ENCODE measurements around the gene CACHD1. TPM values are rescaled to one million over a fixed set of nuclear protein-coding genes. Genes with fewer than 3 reads are reported as not detected.

Gene CACHD1
- total and polyA plus RNA-seq, 5 donors from 2014 or later: 0.22 to 0.46 (median 0.27) TPM; not detected in 1

GRCh38 chr1:64678366-64678765 lies 208.4 kb downstream of the CACHD1 start:
- Histone ChIP-seq H3K27ac (ENCODE audit: insufficient read depth, low read length, poor library complexity, severe bottlenecking) (no peak overlapping the region), H3K9me3 (ENCODE audit: control insufficient read depth in 2 of 2, low read length in 2 of 2) (no peaks in the 10 kb centered on the region), H3K27me3 (ENCODE audit: control insufficient read depth, insufficient read depth, low read length) (peaks cover 5% of the 10 kb centered on the region), H3K4me3 (ENCODE audit: low read depth, low read length) (no peak overlapping the region), H3K4me1 (ENCODE audit: control insufficient read depth, insufficient read depth, low read length, poor library complexity, severe bottlenecking) (no peaks in the 10 kb centered on the region), H3K36me3 (ENCODE audit: control insufficient read depth, insufficient read depth, low read length) (no peaks in the 10 kb centered on the region)
- Mint-ChIP-seq H3K27ac (no peak overlapping the region), H3K9me3 (no peaks in the 10 kb centered on the region), H3K27me3 (peaks cover 16% of the 10 kb centered on the region), H3K4me1 (no peaks in the 10 kb centered on the region), H3K4me3 (no peak overlapping the region), H3K36me3 (no peaks in the 10 kb centered on the region)
- ATAC-seq (ENCODE audit: low read depth in 2 of 2): no peak
- no peak for DNase-seq

GRCh38 chr1:64679177-64679576 lies 209.2 kb downstream of the CACHD1 start:
- no peaks in the 10 kb centered on the region for H3K36me3 ChIP-seq (ENCODE audit: control insufficient read depth, insufficient read depth, low read length)
- ATAC-seq (ENCODE audit: low read depth in 2 of 2): no peak
- Mint-ChIP-seq H3K27me3 (peaks cover 16% of the 10 kb centered on the region), H3K9me3 (no peaks in the 10 kb centered on the region), H3K36me3 (no peaks in the 10 kb centered on the region), H3K4me1 (no peaks in the 10 kb centered on the region), H3K4me3 (no peak overlapping the region), H3K27ac (no peak overlapping the region)
- no peak for DNase-seq
- H3K4me3 ChIP-seq (ENCODE audit: low read depth, low read length): no peak overlapping the region
- no peak overlapping the region for H3K27ac ChIP-seq (ENCODE audit: insufficient read depth, low read length, poor library complexity, severe bottlenecking)
- peaks cover 4% of the 10 kb centered on the region for H3K27me3 ChIP-seq (ENCODE audit: control insufficient read depth, insufficient read depth, low read length)
- no peaks in the 10 kb centered on the region for H3K9me3 ChIP-seq (ENCODE audit: control insufficient read depth in 2 of 2, low read length in 2 of 2)
- no peaks in the 10 kb centered on the region for H3K4me1 ChIP-seq (ENCODE audit: control insufficient read depth, insufficient read depth, low read length, poor library complexity, severe bottlenecking)

- Mint-ChIP-seq H3K27ac (no peak overlapping the region), H3K9me3 (no peaks in the 10 kb centered on the region), H3K4me1 (no peaks in the 10 kb centered on the region), H3K27me3 (peaks cover 12% of the 10 kb centered on the region), H3K36me3 (no peaks in the 10 kb centered on the region), H3K4me3 (no peak overlapping the region)
- Histone ChIP-seq H3K4me1 (ENCODE audit: control insufficient read depth, insufficient read depth, low read length, poor library complexity, severe bottlenecking) (no peaks in the 10 kb centered on the region), H3K27ac (ENCODE audit: insufficient read depth, low read length, poor library complexity, severe bottlenecking) (no peak overlapping the region), H3K27me3 (ENCODE audit: control insufficient read depth, insufficient read depth, low read length) (peaks cover 3% of the 10 kb centered on the region), H3K9me3 (ENCODE audit: control insufficient read depth in 2 of 2, low read length in 2 of 2) (no peaks in the 10 kb centered on the region), H3K36me3 (ENCODE audit: control insufficient read depth, insufficient read depth, low read length) (no peaks in the 10 kb centered on the region), H3K4me3 (ENCODE audit: low read depth, low read length) (no peak overlapping the region)
- DNase-seq: no peak
- no peak for ATAC-seq (ENCODE audit: low read depth in 2 of 2)
These were observed 210.7 kb downstream of the CACHD1 start for GRCh38 chr1:64680599-64680998.

- Histone ChIP-seq H3K4me3 (ENCODE audit: low read depth, low read length) (no peak overlapping the region), H3K27ac (ENCODE audit: insufficient read depth, low read length, poor library complexity, severe bottlenecking) (no peak overlapping the region), H3K36me3 (ENCODE audit: control insufficient read depth, insufficient read depth, low read length) (no peaks in the 10 kb centered on the region), H3K27me3 (ENCODE audit: control insufficient read depth, insufficient read depth, low read length) (peaks cover 3% of the 10 kb centered on the region), H3K9me3 (ENCODE audit: control insufficient read depth in 2 of 2, low read length in 2 of 2) (no peaks in the 10 kb centered on the region), H3K4me1 (ENCODE audit: control insufficient read depth, insufficient read depth, low read length, poor library complexity, severe bottlenecking) (no peaks in the 10 kb centered on the region)
- Mint-ChIP-seq H3K27me3 (peaks cover 10% of the 10 kb centered on the region), H3K4me3 (no peak overlapping the region), H3K4me1 (no peaks in the 10 kb centered on the region), H3K9me3 (no peaks in the 10 kb centered on the region), H3K36me3 (no peaks in the 10 kb centered on the region), H3K27ac (no peak overlapping the region)
- DNase-seq: no peak
- ATAC-seq (ENCODE audit: low read depth in 2 of 2): no peak
These were observed 211.1 kb downstream of the CACHD1 start for GRCh38 chr1:64681043-64681442.

- no peaks in the 10 kb centered on the region for H3K36me3 ChIP-seq (ENCODE audit: control insufficient read depth, insufficient read depth, low read length)
- peaks cover 14% of the 10 kb centered on the region for H3K27me3 Mint-ChIP-seq
These were observed 213.5 kb downstream of the CACHD1 start for GRCh38 chr1:64683419-64683818.

GRCh38 chr1:64685217-64685616 lies 215.3 kb downstream of the CACHD1 start:
- peaks cover 3% of the 10 kb centered on the region for H3K27me3 ChIP-seq (ENCODE audit: control insufficient read depth, insufficient read depth, low read length)
- H3K36me3 Mint-ChIP-seq: no peaks in the 10 kb centered on the region
- peaks cover 14% of the 10 kb centered on the region for H3K27me3 Mint-ChIP-seq
- H3K4me3 Mint-ChIP-seq: no peak overlapping the region
- H3K36me3 ChIP-seq (ENCODE audit: control insufficient read depth, insufficient read depth, low read length): no peaks in the 10 kb centered on the region
- no peaks in the 10 kb centered on the region for H3K9me3 ChIP-seq (ENCODE audit: control insufficient read depth in 2 of 2, low read length in 2 of 2)
- ATAC-seq (ENCODE audit: low read depth in 2 of 2): no peak
- H3K27ac ChIP-seq (ENCODE audit: insufficient read depth, low read length, poor library complexity, severe bottlenecking): no peak overlapping the region
- H3K4me1 ChIP-seq (ENCODE audit: control insufficient read depth, insufficient read depth, low read length, poor library complexity, severe bottlenecking): no peaks in the 10 kb centered on the region
- H3K9me3 Mint-ChIP-seq: no peaks in the 10 kb centered on the region
- H3K4me1 Mint-ChIP-seq: peaks cover 0 to 3% (median 0%) of the 10 kb centered on the region in 4 donors
- no peak for DNase-seq
- no peak overlapping the region for H3K4me3 ChIP-seq (ENCODE audit: low read depth, low read length)
- H3K27ac Mint-ChIP-seq: no peak overlapping the region

More at GRCh38 chr1:64683419-64683818, 213.5 kb downstream of the CACHD1 start:
- Mint-ChIP-seq H3K36me3 (no peaks in the 10 kb centered on the region), H3K27ac (no peak overlapping the region), H3K4me3 (no peak overlapping the region), H3K4me1 (peaks cover 0 to 3% (median 0%) of the 10 kb centered on the region in 4 donors), H3K9me3 (no peaks in the 10 kb centered on the region)
- Histone ChIP-seq H3K4me1 (ENCODE audit: control insufficient read depth, insufficient read depth, low read length, poor library complexity, severe bottlenecking) (no peaks in the 10 kb centered on the region), H3K9me3 (ENCODE audit: control insufficient read depth in 2 of 2, low read length in 2 of 2) (no peaks in the 10 kb centered on the region), H3K27me3 (ENCODE audit: control insufficient read depth, insufficient read depth, low read length) (peaks cover 3% of the 10 kb centered on the region), H3K4me3 (ENCODE audit: low read depth, low read length) (no peak overlapping the region), H3K27ac (ENCODE audit: insufficient read depth, low read length, poor library complexity, severe bottlenecking) (no peak overlapping the region)
- ATAC-seq (ENCODE audit: low read depth in 2 of 2): no peak
- no peak for DNase-seq

GRCh38 chr1:64685765-64686341 lies 215.9 kb downstream of the CACHD1 start:
- Mint-ChIP-seq H3K27me3 (peaks cover 14% of the 10 kb centered on the region), H3K36me3 (no peaks in the 10 kb centered on the region), H3K4me3 (no peak overlapping the region), H3K27ac (peak overlapping the region in 1 of 3 donors; percentile 48), H3K4me1 (peaks cover 0 to 3% (median 0%) of the 10 kb centered on the region in 4 donors), H3K9me3 (no peaks in the 10 kb centered on the region)
- H3K27me3 ChIP-seq (ENCODE audit: control insufficient read depth, insufficient read depth, low read length): peaks cover 3% of the 10 kb centered on the region
- DNase-seq: no peak
- H3K4me1 ChIP-seq (ENCODE audit: control insufficient read depth, insufficient read depth, low read length, poor library complexity, severe bottlenecking): no peaks in the 10 kb centered on the region
- ATAC-seq (ENCODE audit: low read depth in 2 of 2): no peak
- no peaks in the 10 kb centered on the region for H3K36me3 ChIP-seq (ENCODE audit: control insufficient read depth, insufficient read depth, low read length)
- no peaks in the 10 kb centered on the region for H3K9me3 ChIP-seq (ENCODE audit: control insufficient read depth in 2 of 2, low read length in 2 of 2)
- no peak overlapping the region for H3K4me3 ChIP-seq (ENCODE audit: low read depth, low read length)
- H3K27ac ChIP-seq (ENCODE audit: insufficient read depth, low read length, poor library complexity, severe bottlenecking): no peak overlapping the region
